Measurements from ENCODE around the gene SLC6A20. TPM values are rescaled to one million over a fixed set of nuclear protein-coding genes. Genes with fewer than 3 reads are reported as not detected.

The SLC6A20 gene
- total RNA-seq, 1 donor from 2014 or later, result not detected

DNA sequence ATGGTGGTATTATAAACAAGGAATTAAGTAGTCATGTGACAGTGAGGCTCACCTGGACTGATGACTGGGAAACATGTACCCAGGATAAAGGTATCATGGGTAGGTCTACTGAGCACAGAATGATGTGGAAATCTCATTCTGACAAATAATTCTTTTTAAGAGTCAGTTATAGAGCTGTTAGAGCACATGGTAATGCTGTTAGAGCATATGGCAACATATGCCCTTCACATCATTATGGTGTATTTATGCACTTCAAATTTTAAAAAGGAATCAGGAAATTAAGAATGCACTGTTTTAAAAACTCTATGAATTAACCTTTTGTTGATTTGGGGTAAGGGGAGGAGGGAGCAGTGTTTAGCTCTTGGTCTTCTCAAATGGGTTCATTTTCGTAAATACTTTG lies 1.7 kb downstream of the SLC6A20 start:
- intact Hi-C loops (cut with micrococcal nuclease), result loop anchor here (5.0 kb wide), 1 partner anchor 48 kb away; the partner anchor contains the start of gene LZTFL1
- Mint-ChIP-seq H3K4me1 (peaks cover 5% of the 10 kb centered on the region), H3K27ac (no peak overlapping the region), H3K36me3 (ENCODE audit: low read depth) (no peaks in the 10 kb centered on the region), H3K4me3 (no peak overlapping the region), H3K27me3 (peaks cover 81% of the 10 kb centered on the region), H3K9me3 (peaks cover 4% of the 10 kb centered on the region)
- DNase-seq, result no peak

GRCh38 chr3:45794177-45794560 lies 2.2 kb downstream of the SLC6A20 start:
- Mint-ChIP-seq H3K27ac (no peak overlapping the region), H3K36me3 (ENCODE audit: low read depth) (no peaks in the 10 kb centered on the region), H3K4me3 (no peak overlapping the region), H3K27me3 (peaks cover 76% of the 10 kb centered on the region), H3K4me1 (peaks cover 5% of the 10 kb centered on the region), H3K9me3 (peaks cover 4% of the 10 kb centered on the region)
- intact Hi-C loops (cut with micrococcal nuclease), result no loop called here
- DNase-seq, result no peak

GRCh38 chr3:45793482-45794176 lies 2.7 kb downstream of the SLC6A20 start:
- peaks cover 75% of the 10 kb centered on the region for H3K27me3 Mint-ChIP-seq

DNA sequence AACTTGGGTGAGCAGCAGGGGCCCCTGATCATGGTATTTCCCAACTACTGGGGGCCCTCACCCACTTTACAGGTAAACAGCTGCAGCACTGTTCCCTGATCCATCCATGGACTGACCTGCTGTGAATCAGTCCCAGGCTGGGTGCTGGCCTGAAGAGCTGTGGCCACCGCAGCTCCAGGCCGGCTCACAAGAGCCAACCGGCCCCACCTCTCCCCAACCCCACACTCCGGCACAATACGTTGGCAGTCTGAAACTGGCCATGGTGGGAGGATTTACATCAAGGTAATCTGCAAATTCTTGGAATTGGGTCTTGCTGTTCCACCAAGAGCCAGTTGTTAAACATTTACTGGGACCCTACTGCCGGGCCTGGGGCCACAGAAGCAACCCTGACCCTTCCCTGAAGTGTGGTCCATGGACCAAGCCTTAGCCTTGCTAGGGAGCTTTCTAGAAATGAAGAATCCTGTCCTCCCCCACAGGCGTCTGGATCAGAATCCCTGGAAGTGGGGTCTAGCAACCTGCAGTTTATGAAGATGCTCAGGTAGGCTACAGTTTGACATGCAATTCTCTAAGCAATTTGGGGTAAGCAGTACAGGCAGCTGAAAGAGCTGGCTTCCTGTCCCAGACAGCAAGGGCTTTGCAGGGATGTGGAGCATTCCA lies 3.7 kb downstream of the SLC6A20 start:
- no peak overlapping the region for H3K4me3 Mint-ChIP-seq
- peaks cover 70% of the 10 kb centered on the region for H3K27me3 Mint-ChIP-seq
- H3K36me3 Mint-ChIP-seq (ENCODE audit: low read depth), result no peaks in the 10 kb centered on the region
- intact Hi-C loops (cut with micrococcal nuclease), result no loop called here
- DNase-seq, result no peak
- H3K27ac Mint-ChIP-seq, result no peak overlapping the region
- H3K4me1 Mint-ChIP-seq, result peaks cover 5% of the 10 kb centered on the region
- H3K9me3 Mint-ChIP-seq, result peaks cover 4% of the 10 kb centered on the region

More at GRCh38 chr3:45793482-45794176, 2.7 kb downstream of the SLC6A20 start:
- Mint-ChIP-seq H3K4me1 (peaks cover 5% of the 10 kb centered on the region), H3K27ac (no peak overlapping the region), H3K36me3 (ENCODE audit: low read depth) (no peaks in the 10 kb centered on the region), H3K9me3 (peaks cover 4% of the 10 kb centered on the region), H3K4me3 (no peak overlapping the region)
- no peak for DNase-seq
- intact Hi-C loops (cut with micrococcal nuclease), result no loop called here

GRCh38 chr3:45792036-45792435 lies 4.3 kb downstream of the SLC6A20 start:
- intact Hi-C loops (cut with micrococcal nuclease), result no loop called here
- peaks cover 5% of the 10 kb centered on the region for H3K4me1 Mint-ChIP-seq
- H3K27ac Mint-ChIP-seq, result no peak overlapping the region
- H3K9me3 Mint-ChIP-seq, result peaks cover 4% of the 10 kb centered on the region
- DNase-seq, result no peak
- no peak overlapping the region for H3K4me3 Mint-ChIP-seq
- no peaks in the 10 kb centered on the region for H3K36me3 Mint-ChIP-seq (ENCODE audit: low read depth)
- H3K27me3 Mint-ChIP-seq, result peaks cover 70% of the 10 kb centered on the region

DNA sequence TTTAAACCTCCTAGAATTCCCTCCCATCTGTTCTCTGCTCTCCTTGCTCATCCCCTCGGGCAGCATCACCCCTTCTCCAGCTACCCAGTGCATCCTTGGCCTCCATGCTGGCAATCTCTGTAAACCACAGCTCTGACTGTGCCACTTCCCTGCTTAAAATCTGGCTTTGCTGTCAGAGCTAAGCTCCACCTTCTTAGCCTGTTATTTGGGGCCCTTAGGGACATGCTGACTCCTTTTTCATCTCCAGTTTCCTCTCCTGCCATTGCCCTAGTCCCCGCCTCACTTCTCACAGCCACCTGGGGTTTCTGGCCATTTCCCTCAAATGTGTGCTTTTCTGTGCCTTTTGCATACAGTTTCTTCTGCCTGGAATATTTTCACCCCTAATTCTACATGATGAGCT lies 5.7 kb downstream of the SLC6A20 start:
- no peaks in the 10 kb centered on the region for H3K36me3 Mint-ChIP-seq (ENCODE audit: low read depth)
- intact Hi-C loops (cut with micrococcal nuclease), result no loop called here
- peaks cover 72% of the 10 kb centered on the region for H3K27me3 Mint-ChIP-seq

GRCh38 chr3:45789235-45789812 lies 7.0 kb downstream of the SLC6A20 start:
- Mint-ChIP-seq H3K27ac (no peak overlapping the region), H3K4me1 (no peaks in the 10 kb centered on the region), H3K4me3 (no peak overlapping the region), H3K36me3 (ENCODE audit: low read depth) (no peaks in the 10 kb centered on the region), H3K27me3 (peaks cover 70% of the 10 kb centered on the region), H3K9me3 (peaks cover 4% of the 10 kb centered on the region)
- intact Hi-C loops (cut with micrococcal nuclease), result no loop called here
- no peak for DNase-seq

More for the DNA sequence above, 5.7 kb downstream of the SLC6A20 start:
- Mint-ChIP-seq H3K9me3 (peaks cover 4% of the 10 kb centered on the region), H3K27ac (no peak overlapping the region), H3K4me1 (peaks cover 3% of the 10 kb centered on the region), H3K4me3 (no peak overlapping the region)
- no peak for DNase-seq

DNA sequence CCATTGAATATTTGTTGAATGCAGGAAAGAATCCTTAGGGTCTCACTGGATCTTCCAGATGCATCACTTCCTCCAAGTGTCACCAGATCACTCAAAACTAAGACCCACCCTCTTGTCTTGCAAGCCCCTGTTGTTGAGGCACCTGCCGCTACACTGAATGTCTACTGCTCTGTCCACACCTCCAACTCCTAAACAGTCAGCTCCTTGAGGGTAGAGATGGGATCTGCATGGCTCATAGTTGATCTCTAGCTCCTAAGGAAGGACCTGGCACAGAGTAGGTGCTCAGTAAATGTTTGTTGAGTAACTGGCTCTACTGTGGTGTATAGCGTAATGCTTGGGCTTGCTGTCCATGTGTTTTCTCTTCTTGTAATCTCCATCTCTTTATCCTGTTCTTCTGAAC lies 8.8 kb downstream of the SLC6A20 start:
- Mint-ChIP-seq H3K4me1 (no peaks in the 10 kb centered on the region), H3K9me3 (peaks cover 4% of the 10 kb centered on the region), H3K36me3 (ENCODE audit: low read depth) (no peaks in the 10 kb centered on the region), H3K4me3 (no peak overlapping the region), H3K27ac (no peak overlapping the region), H3K27me3 (peaks cover 59% of the 10 kb centered on the region)
- intact Hi-C loops (cut with micrococcal nuclease), result no loop called here
- no peak for DNase-seq

DNA sequence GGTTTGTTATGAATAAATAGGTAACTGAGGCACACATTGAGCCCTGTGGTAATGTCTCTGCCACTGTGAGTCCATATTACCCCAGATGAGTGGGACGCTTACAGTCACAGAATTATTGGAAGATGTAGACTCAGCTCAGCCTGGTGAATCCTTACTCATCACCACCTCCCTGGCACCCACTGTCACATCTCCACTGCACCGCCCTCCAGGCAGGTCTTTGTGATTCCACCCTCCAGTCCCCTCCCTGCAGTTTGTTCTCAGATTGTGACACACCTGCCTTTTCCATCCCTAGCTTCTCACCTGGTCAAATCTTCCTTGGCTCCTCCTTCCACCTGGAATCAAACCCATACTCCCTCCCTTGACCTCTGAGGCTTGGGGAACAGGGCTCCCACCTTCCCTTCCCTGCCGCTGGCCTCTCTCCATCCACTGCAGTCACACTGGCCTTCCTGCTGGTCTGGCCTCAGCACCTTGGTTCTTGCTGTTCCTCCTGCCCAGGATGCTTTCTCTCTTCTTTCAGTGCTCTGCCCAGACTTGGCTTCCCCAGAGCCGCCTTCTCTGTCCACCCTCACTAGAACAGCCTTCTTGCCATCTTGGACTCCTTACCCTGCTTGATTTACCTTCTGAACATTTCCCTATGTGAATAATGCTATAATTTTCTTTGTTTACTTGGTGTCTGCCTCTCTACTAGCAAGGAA lies 9.4 kb downstream of the SLC6A20 start:
- intact Hi-C loops (cut with micrococcal nuclease), result no loop called here
- H3K4me1 Mint-ChIP-seq, result no peaks in the 10 kb centered on the region
- peaks cover 4% of the 10 kb centered on the region for H3K9me3 Mint-ChIP-seq
- H3K36me3 Mint-ChIP-seq (ENCODE audit: low read depth), result no peaks in the 10 kb centered on the region
- no peak for DNase-seq
- peaks cover 59% of the 10 kb centered on the region for H3K27me3 Mint-ChIP-seq
- no peak overlapping the region for H3K4me3 Mint-ChIP-seq
- no peak overlapping the region for H3K27ac Mint-ChIP-seq

- Mint-ChIP-seq H3K27me3 (peaks cover 50% of the 10 kb centered on the region), H3K27ac (no peak overlapping the region), H3K36me3 (ENCODE audit: low read depth) (no peaks in the 10 kb centered on the region), H3K4me1 (no peaks in the 10 kb centered on the region), H3K9me3 (peaks cover 4% of the 10 kb centered on the region), H3K4me3 (no peak overlapping the region)
- DNase-seq, result no peak
- intact Hi-C loops (cut with micrococcal nuclease), result no loop called here
Observed at GRCh38 chr3:45785605-45786150, 10.7 kb downstream of the SLC6A20 start.

DNA sequence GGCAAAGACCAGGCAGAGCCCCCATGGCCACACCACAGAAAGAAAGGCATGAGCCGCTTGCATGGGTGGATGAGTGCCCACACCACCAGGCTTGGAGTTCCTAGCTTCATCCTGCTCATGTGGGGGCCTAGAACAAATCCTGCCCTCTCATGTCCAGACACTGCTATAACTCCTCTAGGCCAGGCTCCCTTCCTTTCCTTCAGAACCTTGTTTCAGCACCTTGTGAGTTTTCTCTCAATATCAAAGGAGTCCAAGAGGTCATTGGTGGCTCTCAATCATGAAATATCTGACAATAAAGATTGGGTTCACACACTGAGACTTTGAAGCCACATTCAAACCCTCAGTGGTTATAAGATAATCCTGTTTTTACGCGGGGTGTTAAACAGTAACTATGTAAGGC lies 12.7 kb downstream of the SLC6A20 start:
- no peaks in the 10 kb centered on the region for H3K4me1 Mint-ChIP-seq
- H3K4me3 Mint-ChIP-seq, result no peak overlapping the region
- no peak overlapping the region for H3K27ac Mint-ChIP-seq
- no peaks in the 10 kb centered on the region for H3K36me3 Mint-ChIP-seq (ENCODE audit: low read depth)
- DNase-seq, result no peak
- H3K9me3 Mint-ChIP-seq, result no peaks in the 10 kb centered on the region
- intact Hi-C loops (cut with micrococcal nuclease), result no loop called here
- H3K27me3 Mint-ChIP-seq, result peaks cover 37% of the 10 kb centered on the region

DNA sequence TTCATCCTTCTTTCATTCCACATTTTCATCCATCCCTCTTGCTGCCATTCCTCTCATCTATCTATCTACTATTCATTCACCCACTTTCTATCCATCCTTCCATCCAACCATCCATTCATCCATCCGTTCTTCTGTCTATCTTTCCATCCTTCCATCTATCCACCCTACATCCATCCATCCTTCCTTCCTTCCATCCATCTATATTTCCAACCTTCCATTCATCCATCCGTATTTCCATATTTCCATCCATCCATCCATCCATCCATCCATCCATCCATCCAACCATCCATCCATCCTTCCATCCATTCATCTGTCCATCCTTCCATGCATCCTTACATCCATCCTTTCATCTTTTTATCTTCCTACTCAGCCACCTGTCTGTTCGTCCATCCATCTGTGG lies 14.0 kb downstream of the SLC6A20 start:
- no peaks in the 10 kb centered on the region for H3K4me1 Mint-ChIP-seq
- H3K4me3 Mint-ChIP-seq, result no peak overlapping the region
- no peak overlapping the region for H3K27ac Mint-ChIP-seq
- DNase-seq, result no peak
- intact Hi-C loops (cut with micrococcal nuclease), result no loop called here
- H3K27me3 Mint-ChIP-seq, result peaks cover 31% of the 10 kb centered on the region
- H3K36me3 Mint-ChIP-seq (ENCODE audit: low read depth), result no peaks in the 10 kb centered on the region
- H3K9me3 Mint-ChIP-seq, result no peaks in the 10 kb centered on the region

- H3K4me3 Mint-ChIP-seq, result no peak overlapping the region
- H3K27me3 Mint-ChIP-seq, result peaks cover 26% of the 10 kb centered on the region
- H3K9me3 Mint-ChIP-seq, result no peaks in the 10 kb centered on the region
- no peaks in the 10 kb centered on the region for H3K4me1 Mint-ChIP-seq
- intact Hi-C loops (cut with micrococcal nuclease), result no loop called here
- H3K36me3 Mint-ChIP-seq (ENCODE audit: low read depth), result no peaks in the 10 kb centered on the region
- no peak for DNase-seq
- H3K27ac Mint-ChIP-seq, result no peak overlapping the region
Observed at GRCh38 chr3:45781841-45782240, 14.5 kb downstream of the SLC6A20 start.

DNA sequence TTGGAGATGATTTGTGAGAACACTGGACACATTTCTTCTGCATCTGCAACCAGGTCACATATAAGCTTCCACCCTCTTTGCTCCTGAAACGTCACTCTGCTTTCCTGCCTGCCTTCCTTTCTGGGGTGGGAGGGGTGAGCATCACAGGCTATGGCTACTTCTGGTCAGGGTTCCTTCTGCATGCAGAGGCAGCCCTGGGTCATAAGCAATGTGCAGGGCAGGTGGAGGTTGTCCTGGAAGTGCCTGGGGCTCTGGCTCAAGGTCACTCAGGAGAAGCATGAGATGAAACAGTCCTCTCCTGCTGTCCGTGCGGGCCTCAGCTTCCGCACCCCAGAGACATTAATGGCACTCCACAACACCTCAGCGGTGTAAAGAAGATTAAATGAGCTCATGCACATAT lies 15.1 kb downstream of the SLC6A20 start:
- no peak overlapping the region for H3K27ac Mint-ChIP-seq
- H3K4me3 Mint-ChIP-seq, result no peak overlapping the region
- intact Hi-C loops (cut with micrococcal nuclease), result no loop called here
- H3K4me1 Mint-ChIP-seq, result no peaks in the 10 kb centered on the region
- H3K27me3 Mint-ChIP-seq, result peaks cover 20% of the 10 kb centered on the region
- DNase-seq, result no peak
- H3K36me3 Mint-ChIP-seq (ENCODE audit: low read depth), result no peaks in the 10 kb centered on the region
- no peaks in the 10 kb centered on the region for H3K9me3 Mint-ChIP-seq
